HG03354 (cell line): ENCODE measurements around the gene EVX1.

ENCODE experiments used
- ATAC-seq: cut with Tn5 transposase; IDR thresholded peaks from one replicate; pipeline ENCODE4 v1.9.1; 2021; ENCODE audit warnings: mild to moderate bottlenecking; ENCODE audit not compliant: unreplicated experiment, poor library complexity, severe bottlenecking

The EVX1 gene

DNA sequence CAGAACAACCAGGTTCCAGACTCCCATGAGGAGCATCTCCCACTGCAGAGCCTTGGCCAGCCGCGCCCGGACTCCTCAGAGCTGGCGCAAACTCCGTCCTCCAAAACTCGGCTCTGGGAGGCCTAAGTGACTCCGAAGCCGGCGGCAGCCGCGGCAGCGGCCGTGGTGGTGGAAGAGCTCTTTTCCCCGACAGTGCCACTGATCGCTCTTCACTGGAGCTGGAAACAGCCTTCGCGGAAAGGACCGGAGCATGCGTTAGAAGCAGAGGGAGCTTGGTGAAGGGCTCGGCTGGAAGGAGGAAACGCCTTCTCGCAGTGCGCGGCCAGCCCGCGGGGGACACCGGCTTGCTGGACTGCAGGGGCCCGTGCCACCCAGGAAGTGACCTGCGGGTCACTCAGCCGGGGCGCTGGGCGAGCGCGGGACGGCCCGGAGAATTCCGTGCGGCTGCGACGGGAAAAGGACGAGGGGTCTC lies 37.7 kb upstream of the EVX1 start:
- ATAC-seq, result no peak

DNA sequence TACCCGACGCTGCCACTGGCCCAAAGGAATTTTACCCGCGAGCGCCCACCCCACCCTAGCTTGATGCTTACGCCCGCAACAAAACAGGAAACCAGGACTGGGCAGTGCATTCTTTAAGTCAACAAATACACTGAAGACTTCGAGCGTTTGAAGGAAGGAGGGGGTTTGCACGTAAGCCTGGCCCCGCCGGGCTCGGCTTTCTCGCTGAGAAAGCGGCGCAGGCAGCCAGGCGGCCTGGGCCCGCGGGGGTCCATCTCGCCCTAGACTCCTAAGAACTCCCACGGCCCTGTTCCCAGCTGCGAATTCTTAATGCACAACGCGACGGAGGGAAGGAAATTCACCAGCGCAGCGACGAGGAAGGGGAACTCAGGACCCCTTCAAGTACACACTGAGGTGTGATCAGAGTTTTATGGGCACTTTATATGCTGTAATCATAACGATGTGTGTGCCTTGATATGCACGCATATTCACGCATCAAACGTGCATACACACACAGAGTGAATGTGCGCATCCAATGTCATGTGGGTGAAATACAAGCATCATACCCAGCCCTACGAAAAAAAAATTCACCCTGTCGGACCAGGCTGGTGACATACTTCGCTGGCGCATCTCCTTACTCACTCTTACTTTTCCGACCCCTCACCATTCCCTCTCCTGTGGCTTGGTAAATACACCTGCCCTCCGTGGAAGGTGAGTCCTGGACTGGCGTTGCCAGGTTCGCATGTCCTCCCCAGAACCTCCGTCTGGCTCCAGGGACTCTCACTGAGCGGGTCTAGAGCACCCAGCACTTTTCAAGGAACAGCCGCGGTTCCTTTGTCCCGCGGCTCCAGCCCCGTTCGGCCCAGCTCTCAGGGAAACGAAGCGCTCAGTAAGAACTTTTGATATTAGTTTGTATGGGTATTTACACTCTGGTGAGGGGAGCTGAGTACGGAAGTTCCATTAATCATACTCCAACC lies 37.0 kb upstream of the EVX1 start:
- ATAC-seq, result no peak

DNA sequence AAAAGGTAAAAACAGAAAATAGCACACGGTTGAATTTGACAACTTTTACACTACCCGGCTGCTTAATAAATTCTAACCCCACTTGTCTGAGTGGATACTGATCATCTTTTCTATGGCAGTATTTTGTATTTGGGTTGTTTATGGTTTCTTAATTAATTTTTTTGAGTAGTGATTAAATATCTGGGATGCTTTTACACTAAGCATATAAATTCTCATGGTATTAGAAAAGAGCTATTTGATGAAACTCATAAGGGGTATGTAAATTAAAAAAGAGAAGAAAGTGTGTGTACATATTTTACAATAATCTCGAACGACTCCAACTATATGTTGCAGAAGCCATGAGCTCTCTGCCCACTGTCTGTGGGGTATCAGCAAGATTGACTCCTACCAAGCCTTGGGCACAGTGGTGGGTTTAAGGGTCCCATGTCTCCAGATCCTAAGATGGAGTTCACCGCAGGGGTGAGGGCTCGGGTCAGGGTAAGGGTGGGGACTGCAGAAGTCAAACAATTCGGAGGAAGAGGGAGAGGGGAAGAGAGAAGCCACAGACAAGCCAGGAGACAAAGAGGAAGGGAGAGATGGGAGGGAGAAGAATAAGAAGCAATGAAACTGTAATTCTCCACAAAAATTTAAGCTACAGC lies 35.1 kb upstream of the EVX1 start:
- no peak for ATAC-seq

DNA sequence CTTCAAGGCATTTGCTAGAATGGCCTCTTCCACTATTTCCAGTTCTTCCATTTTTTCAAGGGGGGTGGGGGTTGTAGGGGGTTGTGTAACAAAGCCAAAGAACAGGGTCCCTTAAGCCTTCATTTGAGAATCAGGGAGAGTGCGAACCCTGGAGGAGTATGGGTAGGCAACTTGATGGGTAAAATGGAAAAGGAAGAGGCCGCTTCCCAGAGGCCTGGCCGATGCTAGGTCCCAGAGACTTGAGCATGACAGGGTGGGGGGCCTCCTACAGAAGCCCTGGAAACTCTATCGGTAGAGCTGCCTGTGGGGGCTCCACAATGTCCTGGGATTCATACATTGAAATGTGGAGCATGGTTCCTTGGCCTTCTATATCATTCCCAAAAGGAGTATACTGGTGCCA lies 33.6 kb upstream of the EVX1 start:
- no peak for ATAC-seq

DNA sequence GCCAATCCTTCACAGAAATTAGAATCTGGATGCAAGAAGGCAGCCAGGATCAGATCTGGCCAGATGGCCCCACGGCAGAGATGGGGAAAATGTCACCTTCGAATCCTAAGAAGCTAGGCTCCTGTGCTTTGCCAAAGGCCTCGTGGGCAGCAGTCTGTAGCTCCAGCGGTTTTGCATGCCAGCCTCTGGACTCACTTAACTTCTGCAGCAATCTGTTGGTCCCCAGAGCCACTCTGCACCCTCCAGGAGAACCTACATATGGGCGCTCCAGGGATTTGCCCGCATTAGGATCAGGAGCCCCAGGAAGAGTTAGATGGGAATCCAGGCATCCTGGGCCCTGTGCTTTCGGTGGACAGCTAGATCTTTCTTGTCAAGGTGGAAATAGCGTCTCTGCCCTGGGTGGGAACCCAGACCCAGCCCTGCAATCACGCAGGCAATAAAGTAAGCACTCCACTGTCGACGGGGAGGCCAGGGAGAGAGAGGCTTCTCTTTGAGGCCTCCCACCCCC lies 32.6 kb upstream of the EVX1 start:
- ATAC-seq, result no peak

DNA sequence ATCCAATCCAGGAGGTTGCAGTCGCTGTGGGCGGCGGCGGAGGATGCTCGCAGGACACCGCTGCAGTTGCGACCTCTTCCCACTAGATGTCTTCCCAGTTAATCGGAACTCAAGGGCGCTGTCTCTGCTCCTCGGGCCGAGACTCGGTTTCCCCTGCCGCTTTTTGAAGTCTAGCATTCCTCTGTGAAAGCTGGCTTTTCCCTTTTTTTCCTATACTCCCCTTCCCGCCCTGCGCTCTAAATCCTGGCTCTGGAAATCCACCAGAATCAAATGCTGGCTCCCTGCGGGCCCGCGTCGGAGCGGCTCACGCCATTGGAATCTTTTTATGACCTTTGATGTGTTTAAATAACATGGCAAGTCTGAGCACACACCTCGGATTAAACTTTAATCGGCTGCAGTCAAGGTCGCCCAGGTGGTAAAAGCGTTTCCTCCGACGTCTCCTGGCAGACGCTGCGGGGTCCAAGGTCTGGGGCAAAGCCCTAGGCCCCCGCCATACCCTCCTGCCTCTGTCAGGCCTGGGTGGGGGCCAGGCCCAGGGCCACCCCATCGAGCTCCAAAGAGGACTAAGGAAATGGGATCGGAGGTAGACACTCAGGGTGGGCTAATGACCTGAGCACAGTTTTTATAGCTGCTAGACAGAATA lies 32.0 kb upstream of the EVX1 start:
- ATAC-seq, result no peak

DNA sequence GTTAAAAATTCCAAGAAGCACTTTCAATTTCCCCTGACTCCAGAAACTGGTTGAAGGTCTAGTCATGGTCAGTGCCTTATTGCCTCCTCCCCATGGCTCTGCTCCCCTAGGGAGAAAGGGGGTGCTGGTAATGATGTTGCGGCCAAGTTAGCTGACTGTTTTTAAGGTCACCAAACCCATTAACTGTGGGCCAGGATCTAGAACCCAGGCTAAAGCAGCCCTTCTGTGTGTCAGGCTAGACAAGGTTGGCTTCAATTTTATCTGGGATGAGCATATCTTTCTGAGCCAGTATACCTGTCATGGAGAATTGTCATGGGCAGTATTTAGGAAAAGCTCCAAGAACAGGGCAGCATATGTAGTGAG lies 31.5 kb upstream of the EVX1 start:
- ATAC-seq, result no peak

DNA sequence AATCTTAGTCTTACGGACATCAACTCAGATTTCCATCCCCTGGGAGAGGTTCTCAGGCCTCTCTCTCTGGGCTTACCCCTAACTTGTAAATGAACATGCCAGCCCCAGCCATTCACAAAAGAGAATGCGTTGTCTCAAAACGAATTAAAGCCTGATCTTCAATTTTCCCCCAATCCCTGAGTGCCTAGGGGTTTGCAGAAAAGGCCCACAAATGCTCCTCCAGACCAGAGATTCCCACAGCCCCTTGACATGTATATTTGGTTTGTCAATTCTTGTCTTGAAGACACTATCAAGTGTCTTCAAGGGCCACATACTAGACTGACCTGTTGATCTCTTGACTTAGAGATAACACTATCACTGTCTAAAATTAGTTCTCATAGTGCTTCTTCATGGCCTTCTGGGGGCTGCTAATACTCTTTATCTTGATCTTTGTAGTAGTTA lies 30.8 kb upstream of the EVX1 start:
- no peak for ATAC-seq

DNA sequence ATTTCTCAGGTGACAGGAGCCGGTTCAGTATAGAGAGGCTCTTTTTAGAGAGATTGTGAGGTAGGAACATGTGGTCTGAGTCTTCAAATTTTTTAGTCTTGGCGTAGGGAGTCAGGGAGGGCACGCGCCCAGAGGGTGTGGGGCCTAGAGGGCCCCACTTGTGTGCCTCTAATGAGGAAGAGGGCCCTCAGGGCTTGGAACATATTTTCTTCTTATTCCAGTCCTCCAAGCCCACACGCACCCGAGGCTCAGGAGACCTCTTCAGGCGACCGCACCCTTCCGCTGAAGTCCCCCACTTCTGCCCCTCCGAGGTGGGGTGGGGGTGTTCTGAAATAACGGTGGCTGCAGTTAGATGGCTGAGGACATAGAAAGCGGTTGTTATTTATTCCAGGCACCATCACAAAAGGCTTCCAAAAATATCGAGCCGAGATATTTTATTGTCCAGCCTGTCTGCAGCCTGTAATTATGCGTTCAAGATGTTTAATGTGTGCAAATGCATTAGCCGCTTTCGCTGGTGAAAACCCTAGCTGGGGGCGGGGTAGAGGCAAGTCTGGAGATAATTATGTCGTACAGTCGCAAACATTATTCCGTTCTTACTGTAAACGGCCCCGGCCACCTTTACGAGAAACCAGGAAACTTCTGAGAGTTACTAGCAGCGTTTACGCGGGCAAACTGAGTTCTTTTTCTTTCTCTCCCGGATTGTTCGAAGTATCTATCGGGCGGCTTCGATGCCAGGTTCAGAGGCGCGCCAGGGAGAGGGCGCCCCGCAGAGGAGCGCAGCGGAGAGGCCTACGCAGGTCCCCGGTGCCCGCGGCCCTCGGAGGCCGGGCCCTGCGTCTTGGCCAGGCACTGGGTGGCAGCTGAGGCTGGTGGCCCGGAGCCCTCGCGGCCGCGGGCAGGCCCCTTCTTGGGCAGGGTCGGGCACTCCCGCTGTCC lies 29.8 kb upstream of the EVX1 start:
- ATAC-seq, result no peak

DNA sequence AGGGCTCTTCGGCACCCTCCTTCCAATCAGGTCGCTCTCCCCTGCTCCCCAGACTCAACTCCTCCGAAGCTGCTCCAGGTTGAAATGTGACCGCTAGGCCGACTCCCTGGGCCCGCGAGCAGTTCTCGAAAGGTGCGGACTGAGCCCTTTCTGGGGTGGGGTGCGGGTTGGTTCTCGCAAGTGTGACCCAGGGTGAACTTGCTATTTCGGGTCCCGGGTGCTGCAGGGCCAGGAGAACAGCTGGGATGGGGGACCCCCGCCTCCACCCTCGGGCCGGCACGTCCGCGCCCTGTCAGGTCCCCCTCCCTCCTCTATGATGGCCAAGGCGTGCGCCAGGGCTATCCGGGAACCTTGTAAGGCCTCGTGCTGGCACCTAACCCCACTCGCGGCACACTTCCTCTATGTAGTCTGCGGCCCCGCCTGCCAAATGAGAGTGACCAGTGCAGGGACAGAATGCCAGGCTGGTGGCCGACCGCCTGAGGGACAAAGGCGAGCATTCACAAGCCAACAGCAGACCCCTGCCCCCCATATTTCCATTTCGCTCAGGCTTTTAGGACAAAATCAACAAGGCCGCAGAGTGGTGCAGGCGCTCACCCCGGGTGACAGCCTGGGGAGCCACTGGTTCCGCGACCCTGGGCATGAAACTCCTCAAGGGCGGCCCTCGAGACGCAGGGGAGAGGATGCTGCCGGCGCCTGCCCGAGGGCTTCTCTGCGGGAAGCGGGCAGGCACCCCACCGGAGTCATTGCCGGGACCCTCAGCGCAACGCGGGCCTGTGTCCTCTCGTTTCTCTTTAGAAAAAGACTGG lies 29.0 kb upstream of the EVX1 start:
- no peak for ATAC-seq

DNA sequence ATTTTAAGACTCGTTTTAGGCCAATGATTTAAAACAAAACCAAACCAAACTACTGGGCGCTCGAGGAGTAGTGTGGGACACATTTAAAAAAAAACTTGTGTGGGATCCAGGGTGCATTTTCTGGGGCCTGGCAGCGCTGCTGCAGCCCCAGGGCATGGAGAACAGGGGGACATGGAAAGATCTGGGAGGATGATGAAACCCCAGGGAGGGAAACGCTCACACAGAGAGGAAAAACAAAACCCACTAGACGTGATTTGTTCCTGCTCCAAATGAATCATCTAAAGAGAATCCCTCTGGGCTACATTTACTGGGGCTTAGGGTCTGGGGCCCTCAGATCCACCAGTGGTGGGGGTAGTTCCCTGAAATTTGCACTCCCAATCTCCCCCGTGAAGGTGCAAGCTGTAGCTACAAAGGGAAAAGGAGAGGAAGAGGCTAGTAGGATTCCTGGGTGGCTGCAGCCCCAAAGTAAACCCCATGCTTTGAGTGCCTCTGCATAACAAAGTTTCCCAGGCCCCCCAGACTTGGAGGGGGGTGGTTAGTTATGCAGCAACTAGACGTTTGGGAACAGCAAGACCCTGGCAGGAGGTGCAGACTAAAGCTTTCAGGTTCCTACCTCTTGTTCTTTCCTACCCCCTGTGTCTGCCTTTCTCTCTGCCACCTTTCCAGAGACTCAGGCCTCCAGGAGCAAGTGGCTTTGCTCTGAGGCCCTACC lies 28.2 kb upstream of the EVX1 start:
- no peak for ATAC-seq

DNA sequence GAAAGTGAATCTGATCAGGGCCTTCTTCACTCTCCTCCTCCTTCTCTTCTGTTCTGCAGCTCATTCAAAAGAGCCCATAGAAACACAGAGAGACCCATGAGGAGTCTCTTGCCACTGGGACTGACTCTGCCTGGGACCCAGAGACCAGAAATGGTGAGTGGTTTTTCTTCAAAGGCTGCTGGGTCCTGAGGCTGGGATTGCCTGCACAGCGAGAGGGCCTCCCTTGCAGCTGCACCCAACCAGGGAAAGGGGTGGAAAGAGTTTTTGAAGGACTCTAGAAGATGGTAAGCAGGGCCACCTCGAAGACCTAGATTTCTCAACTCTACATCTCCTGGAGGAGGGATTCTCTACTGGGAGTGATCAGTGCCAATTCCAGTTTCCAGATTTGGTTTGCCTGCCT lies 27.2 kb upstream of the EVX1 start:
- ATAC-seq, result no peak

DNA sequence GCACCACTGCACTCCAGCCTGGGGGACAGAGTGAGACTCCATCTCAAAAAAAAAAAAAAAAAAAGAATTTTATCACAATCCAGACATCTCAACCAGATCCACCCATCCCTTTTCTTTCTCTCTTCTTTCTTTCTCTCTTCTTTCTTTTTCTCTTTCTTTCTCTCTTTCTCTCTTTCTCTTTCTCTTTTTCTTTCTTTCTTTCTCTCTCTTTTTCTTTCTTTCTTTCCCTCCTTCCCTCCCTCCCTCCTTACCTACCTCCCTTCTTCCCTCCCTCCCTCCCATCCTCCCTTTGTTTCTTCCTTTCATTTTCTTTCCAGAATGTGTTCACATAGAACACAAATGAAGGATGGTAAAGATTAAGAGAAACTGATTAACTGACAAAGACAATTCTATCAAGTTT lies 24.7 kb upstream of the EVX1 start:
- no peak for ATAC-seq

DNA sequence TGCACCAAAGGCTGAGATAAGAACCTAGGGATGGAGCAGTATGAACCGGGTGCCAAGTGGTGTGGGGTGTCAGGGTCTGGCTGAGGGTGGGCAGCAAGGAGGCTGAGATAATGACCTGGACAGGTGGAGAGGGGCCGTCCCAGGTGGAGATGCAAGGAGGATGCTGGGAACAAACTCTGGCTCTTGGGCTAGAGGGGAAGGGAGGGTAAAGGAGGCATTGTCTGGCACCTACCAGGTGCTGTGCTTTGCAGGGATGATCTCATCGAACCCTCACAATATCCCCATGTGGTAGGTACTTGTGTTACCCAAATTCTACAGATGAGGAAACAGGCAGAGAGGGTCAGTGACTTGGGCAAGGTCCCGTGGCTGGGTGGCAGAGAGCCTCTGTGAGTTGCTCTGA lies 22.8 kb upstream of the EVX1 start:
- no peak for ATAC-seq

DNA sequence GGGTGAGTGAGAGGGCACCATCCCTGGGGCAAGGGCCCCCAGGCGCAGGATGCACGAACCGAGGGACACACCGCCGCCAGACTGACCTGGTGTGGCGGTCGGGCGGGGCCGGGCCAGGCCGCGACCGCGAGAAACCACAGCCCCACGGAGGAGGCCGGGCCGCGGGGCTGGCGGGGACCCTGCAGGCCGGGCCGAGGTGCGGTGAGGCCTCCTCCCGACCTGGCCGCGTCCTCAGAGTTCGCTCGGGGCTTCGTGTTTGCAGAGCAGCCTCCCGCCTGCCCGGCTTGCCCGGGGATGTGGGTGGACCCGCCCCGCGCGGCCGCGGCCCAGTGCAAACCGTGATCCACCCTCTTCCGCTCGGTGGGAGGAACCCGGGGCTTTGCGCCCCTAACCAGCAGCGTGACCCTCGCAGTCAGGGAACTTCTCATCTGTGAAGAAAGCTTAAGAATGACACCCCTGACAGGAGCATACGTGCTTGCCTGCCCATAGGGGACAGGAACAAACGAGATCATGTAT lies 22.1 kb upstream of the EVX1 start:
- no peak for ATAC-seq

DNA sequence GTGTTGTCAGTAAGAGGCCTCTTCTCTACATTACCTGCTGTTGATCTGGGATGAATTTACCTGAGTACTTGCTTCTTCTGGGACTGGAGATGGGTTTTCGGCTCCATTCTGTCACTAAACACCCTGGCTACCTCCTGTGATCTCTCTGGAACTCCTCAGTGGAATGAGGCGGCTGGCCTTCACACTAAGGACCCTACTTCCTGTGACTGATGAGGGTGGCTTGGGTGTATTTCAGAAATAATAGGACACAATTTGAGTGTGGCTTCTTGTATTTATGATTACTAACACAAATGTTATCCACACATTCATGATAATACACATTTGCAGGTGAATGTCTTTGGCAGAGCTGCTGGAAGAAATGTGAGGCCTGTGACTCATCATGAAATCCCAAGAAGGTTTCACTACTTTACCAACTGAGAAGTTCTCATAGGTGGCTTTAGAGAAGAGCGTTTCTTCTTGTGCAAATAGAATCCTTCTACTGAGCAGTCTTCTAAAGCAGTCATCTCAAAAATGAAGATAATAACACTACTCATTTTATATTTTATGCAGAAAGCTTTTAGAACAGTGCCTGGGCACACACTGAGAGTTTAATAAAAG lies 21.3 kb upstream of the EVX1 start:
- ATAC-seq, result no peak

DNA sequence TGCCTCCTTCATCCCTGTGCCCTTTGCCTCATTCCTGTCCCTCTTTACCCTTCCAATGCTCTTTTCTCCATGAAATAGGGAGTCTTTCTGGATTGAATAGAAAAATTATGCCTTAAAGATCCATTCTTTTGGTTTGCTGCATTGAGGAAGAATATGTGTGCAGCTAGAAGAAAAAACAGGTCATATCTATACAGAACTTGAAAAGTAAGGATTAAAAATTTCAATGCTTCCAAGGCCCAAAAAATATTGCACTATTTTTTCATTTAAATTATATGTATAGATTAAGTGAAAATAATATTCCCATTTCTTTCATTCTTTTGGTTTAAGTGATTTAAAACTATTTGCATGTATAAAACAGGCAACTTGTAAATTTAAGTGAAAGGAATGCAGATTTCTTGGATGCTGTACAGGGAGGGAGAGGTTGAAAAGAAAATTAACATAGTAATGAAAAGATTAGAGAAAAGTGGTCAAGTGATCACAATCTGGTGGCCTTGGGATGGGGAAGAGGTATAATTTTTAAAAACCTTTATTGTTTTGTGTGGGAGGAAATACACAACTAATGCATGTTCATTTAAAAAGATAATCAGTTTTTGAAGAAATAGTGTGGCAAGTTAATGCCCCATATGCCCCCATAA lies 18.5 kb upstream of the EVX1 start:
- no peak for ATAC-seq
